Lung (tissue), 12 donors: ENCODE data around the gene NARS2. TPM values are rescaled to one million over a fixed set of nuclear protein-coding genes. Genes with fewer than 3 reads are reported as not detected.

ENCODE experiments used
- ATAC-seq: fragments of 200-7000 bp; cut with Tn5 transposase; one replicate; pipeline ENCODE4 v1.9.1; 2020; ENCODE audit warnings: moderate number of reproducible peaks; ENCODE audit not compliant: insufficient read depth, low FRiP score
- DNase-seq, 3 donors: peaks; one replicate each; pipeline ENCODE4 v3.0.0-alpha.2; 2013 to 2017
- H3K27ac ChIP-seq, 2 donors: one replicate each; pipeline ENCODE4 v1.5.1; 2013; ENCODE audit warnings: mild to moderate bottlenecking in 2 of 2, moderate library complexity in 2 of 2, control low read depth in 1 of 2, inconsistent platforms in 1 of 2, low read depth in 1 of 2, low read length in 1 of 2
- H3K27me3 ChIP-seq, 3 donors: one replicate each; pipeline ENCODE4 v1.5.1; 2013; ENCODE audit warnings: low read length in 2 of 3; ENCODE audit not compliant: control insufficient read depth in 3 of 3, insufficient read depth in 3 of 3
- H3K36me3 ChIP-seq, 4 donors: one replicate each; pipeline ENCODE4 v1.5.1; 2013; ENCODE audit warnings: low read length in 4 of 4, mild to moderate bottlenecking in 1 of 4, moderate library complexity in 1 of 4; ENCODE audit not compliant: control insufficient read depth in 4 of 4, insufficient read depth in 4 of 4
- H3K4me1 ChIP-seq, 5 donors: one replicate each; pipeline ENCODE4 v1.5.1; 2013; ENCODE audit warnings: low read length in 5 of 5, mild to moderate bottlenecking in 2 of 5, moderate library complexity in 1 of 5; ENCODE audit not compliant: control insufficient read depth in 5 of 5, insufficient read depth in 5 of 5
- H3K4me3 ChIP-seq: one replicate; pipeline ENCODE4 v1.5.1; 2013; ENCODE audit warnings: mild to moderate bottlenecking, control low read depth, moderate library complexity
- H3K9ac ChIP-seq, 2 donors: one replicate each; pipeline ENCODE4 v1.5.1; 2013; ENCODE audit warnings: low read length in 2 of 2, control low read depth in 1 of 2; ENCODE audit not compliant: insufficient read depth in 1 of 2
- H3K9me3 ChIP-seq, 4 donors: one replicate each; pipeline ENCODE4 v1.5.1; 2013; ENCODE audit warnings: low read length in 3 of 4, mild to moderate bottlenecking in 1 of 4, moderate library complexity in 1 of 4; ENCODE audit not compliant: control insufficient read depth in 4 of 4, insufficient read depth in 3 of 4
- CTCF ChIP-seq: IDR thresholded peaks from 2 replicates; pipeline ENCODE4 v1.5.1; 2012; ENCODE audit warnings: mild to moderate bottlenecking; ENCODE audit errors: control extremely low read depth, extremely low read depth
- WGBS, 2 donors: extraction: QIAGEN DNeasy Blood & Tissue Kit; methylation state at CpG; one replicate each; pipeline ENCODE4 v1.1.7; 2013; 5-methylcytosine and 5-hydroxymethylcytosine counted together
- polyA plus RNA-seq, 2 donors: library from polyadenylated mRNA; stranded (reverse); fragments of 200-250 nt; gene quantifications; one replicate each; pipeline ENCODE4 v1.2.1, GENCODE V29; 2013
- total RNA-seq, 2 donors: library from RNA; depleted of rRNA in 1 of 2; stranded (reverse); fragments of >200 nt in 1 of 2; gene quantifications; one replicate each; pipeline ENCODE4 v1.2.1, GENCODE V29; 2014 to 2021
- donor health status: control.
- donor health status: control.
- donor health status: Bipolar disorder and iron deficiency.
- donor health status: healthy.
- donor health status: DM: yes; HTN: yes; CAD: no.

Gene NARS2
- total and polyA plus RNA-seq, 4 donors, result 12.0 to 33.8 (median 19.8) TPM

DNA sequence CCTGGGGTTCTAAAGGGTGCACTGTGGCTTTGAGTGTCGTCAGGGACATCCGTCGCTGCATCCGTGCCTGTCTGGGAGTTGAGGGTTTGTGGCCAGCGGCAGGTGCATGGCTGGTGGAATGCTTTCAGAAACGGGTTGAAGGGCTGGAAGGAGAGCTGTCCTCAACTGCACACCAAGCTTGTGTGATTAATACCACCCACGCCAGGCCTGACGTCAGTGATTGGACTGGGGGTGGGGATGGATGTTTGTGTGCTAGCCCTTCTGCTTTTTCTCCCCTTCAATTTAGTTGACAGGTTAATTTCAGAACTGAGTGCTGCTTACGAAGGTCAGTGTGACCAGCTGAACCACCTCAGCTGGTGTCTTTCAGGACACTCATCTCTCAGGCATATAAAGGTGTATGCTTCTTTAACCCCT, 153.9 kb downstream of the NARS2 start:
- Histone ChIP-seq H3K4me3 (no peak overlapping the region), H3K27me3 (no peaks in the 10 kb centered on the region), H3K9me3 (no peaks in the 10 kb centered on the region), H3K4me1 (peaks cover 6 to 41% (median 12%) of the 10 kb centered on the region in 5 donors), H3K27ac (peak overlapping the region in 1 of 2 donors; percentile 62), H3K9ac (no peak overlapping the region), H3K36me3 (no peaks in the 10 kb centered on the region)
- no peak for ATAC-seq
- 23 to 28% methylated on average over 9 of the region's 9 CpGs for WGBS, 2 donors
- DNase-seq, result peak in 1 of 3 donors; percentile 24
- no peak for TF ChIP-seq CTCF

DNA sequence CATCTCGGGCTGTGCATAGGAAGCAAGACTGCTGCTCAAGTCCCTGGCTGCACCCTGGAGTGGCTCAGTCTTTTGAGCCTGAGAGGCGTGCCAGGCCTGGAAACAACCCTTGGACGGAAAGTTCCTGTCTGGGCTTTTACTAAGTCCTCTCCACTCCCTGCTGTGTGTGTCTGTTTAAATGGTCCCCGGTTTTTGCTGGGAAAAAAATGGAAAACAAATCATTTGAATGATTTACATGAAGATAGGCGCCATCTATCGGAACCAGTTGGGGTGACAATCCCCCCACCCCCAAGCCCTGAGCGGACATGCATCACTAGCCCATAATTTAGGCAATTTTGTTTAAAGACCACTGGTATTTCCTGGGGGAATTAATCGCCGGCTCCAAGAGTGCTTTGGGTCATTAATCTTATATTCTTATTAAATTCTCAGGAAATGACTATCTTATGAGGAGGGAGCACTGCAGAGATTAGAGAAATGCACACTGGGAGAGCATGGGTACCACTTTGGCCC, 154.4 kb downstream of the NARS2 start:
- Histone ChIP-seq H3K4me1 (peaks cover 6 to 40% (median 12%) of the 10 kb centered on the region in 5 donors), H3K4me3 (no peak overlapping the region), H3K27me3 (no peaks in the 10 kb centered on the region), H3K36me3 (no peaks in the 10 kb centered on the region), H3K9ac (no peak overlapping the region), H3K9me3 (no peaks in the 10 kb centered on the region), H3K27ac (peak overlapping the region in 1 of 2 donors; percentile 74)
- peak; percentile 33 for TF ChIP-seq CTCF
- ATAC-seq (no peak), DNase-seq (peak; percentile 74 to 91 (median 88))
- WGBS, 2 donors, result 6 to 7% methylated on average over 9 of the region's 9 CpGs

DNA sequence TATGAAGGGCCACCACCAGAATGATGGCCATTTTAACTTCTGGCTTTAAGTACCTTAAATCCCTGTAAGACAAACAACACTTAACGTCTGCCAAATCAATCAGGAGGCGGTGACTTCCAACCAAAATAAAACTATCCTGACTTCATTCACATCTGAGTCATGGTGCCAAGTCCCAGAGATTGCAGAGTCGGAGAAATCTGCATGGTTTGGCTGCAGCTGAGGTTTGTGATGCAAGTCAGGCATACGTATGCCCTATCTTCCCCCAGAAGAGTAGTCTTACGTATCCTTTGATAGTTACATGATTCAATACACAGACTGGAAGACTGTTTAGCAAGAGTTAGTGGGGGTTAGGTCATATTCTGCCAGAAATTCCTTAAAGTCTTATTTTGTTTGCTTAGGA, 155.3 kb downstream of the NARS2 start:
- H3K4me1 ChIP-seq, result peaks cover 6 to 36% (median 7%) of the 10 kb centered on the region in 5 donors
- no peak for TF ChIP-seq CTCF
- H3K9me3 ChIP-seq, result no peaks in the 10 kb centered on the region
- no peaks in the 10 kb centered on the region for H3K36me3 ChIP-seq
- peak overlapping the region; percentile 69 to 95 for H3K27ac ChIP-seq
- no peak overlapping the region for H3K4me3 ChIP-seq
- peak overlapping the region in 1 of 2 donors; percentile 16 for H3K9ac ChIP-seq
- no peaks in the 10 kb centered on the region for H3K27me3 ChIP-seq
- DNase-seq, result peak; percentile 67 to 88 (median 83)
- 30 to 33% methylated on average over 5 of the region's 5 CpGs for WGBS, 2 donors
- ATAC-seq, result no peak
